Measurements from ENCODE around the gene OOSP1.

OOSP1 gene, protein sequence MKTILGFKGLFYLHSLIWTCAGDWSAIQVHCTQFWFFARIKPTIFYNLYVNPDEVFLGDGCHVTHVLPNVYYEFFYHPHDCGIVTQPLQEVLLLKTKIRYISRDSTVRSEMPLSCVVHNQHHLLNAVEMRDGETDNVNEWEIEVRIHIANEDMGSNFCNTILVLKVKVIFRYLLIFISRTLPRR

GRCh38 chr11:59938132-59938531 lies at the start of gene OOSP1:
Gene OOSP1, plus strand, starts transcription at chr11:59938432. Its CDS starts 23 bp downstream, at chr11:59938455.
- no peak within 1 kb of the TSS for H3K4me3 ChIP-seq
- TF ChIP-seq CTCF (IDR thresholded peaks at IDR 0.05), result no peak
- DNase-seq (ENCODE audit: low spot score), result no peak

DNA sequence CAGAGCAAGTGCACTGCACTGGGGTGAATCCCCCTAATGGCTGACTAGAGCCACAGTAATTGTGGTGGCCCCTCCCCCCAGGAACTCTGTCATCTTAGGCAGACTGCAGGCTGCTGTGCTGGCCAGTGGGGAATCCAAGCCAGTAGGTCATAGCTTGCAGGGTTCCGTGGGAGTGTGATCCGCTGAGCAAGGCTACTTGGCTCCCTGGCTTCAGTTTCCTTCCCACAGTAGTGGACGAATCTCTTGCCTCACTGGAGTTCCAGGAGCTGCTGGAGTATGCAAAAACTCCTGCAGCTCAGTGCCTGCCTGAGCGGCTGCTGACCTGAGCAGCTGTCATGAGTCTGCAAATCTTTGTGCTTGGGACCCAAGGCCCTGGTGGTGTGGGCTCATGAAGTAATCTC lies 46.5 kb upstream of the OOSP1 start:
- no peak for DNase-seq (ENCODE audit: low spot score)
- no peak for TF ChIP-seq CTCF (IDR thresholded peaks at IDR 0.05)
- Histone ChIP-seq H3K4me3 (no peak overlapping the region), H3K27ac (no peak overlapping the region)

More at GRCh38 chr11:59938132-59938531, at the start of gene OOSP1:
- no peak within 1 kb of the TSS for H3K27ac ChIP-seq

- Histone ChIP-seq H3K4me3 (no peak overlapping the region), H3K27ac (no peak overlapping the region)
- TF ChIP-seq CTCF (IDR thresholded peaks at IDR 0.05), result no peak
- DNase-seq (ENCODE audit: low spot score), result no peak
These were observed 43.6 kb upstream of the OOSP1 start for GRCh38 chr11:59894616-59895015.

DNA sequence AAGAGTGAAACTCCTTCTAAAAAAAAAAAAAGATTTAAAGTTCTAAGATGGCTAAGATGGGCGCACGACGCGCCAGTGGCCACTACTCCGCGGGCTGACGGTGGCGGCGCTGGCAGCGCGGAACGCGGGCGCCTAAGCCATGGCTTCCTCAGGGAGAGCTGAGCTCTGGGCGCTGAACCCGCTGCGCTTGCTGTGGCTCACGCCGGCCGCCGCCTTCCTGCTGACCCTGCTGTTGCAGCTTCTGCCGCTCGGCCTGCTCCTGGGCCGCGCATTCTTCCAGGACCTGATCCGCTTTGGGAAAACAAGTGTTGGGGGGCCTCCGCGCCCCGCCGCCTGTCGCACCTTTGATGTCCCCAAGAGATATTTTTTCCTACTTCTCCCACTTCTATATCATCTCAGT lies 40.2 kb upstream of the OOSP1 start:
- no peak for TF ChIP-seq CTCF (IDR thresholded peaks at IDR 0.05)

GRCh38 chr11:59898650-59899049 lies 39.6 kb upstream of the OOSP1 start:
- DNase-seq (ENCODE audit: low spot score), result no peak
- Histone ChIP-seq H3K27ac (no peak overlapping the region), H3K4me3 (no peak overlapping the region)
- no peak for TF ChIP-seq CTCF (IDR thresholded peaks at IDR 0.05)

More for the DNA sequence above, 40.2 kb upstream of the OOSP1 start:
- Histone ChIP-seq H3K4me3 (no peak overlapping the region), H3K27ac (no peak overlapping the region)
- no peak for DNase-seq (ENCODE audit: low spot score)

DNA sequence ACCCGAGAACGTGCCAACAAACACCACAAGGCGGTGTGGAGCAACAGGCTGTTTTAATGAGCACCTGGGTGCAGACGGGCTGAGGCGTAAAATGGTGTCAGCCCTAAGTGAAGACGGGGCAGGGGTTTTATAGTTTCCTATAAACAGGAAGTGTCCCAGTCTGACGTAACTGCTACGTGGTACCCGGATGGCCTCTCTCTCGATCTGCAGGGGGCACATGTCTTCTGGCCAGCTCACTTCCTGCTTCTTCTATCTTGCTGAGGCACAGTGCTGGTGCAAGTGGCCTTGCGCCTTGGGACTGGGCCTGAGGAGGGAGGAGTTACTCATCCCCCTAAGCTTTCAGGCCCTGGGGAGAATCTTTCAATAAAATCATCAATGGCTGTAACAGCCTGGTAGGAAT lies 38.7 kb upstream of the OOSP1 start:
- H3K4me3 ChIP-seq, result no peak overlapping the region
- H3K27ac ChIP-seq, result no peak overlapping the region
- DNase-seq (ENCODE audit: low spot score), result no peak
- TF ChIP-seq CTCF (IDR thresholded peaks at IDR 0.05), result no peak

GRCh38 chr11:59900366-59901126 lies 37.7 kb upstream of the OOSP1 start:
- DNase-seq (ENCODE audit: low spot score), result no peak
- Histone ChIP-seq H3K27ac (no peak overlapping the region), H3K4me3 (no peak overlapping the region)
- TF ChIP-seq CTCF (IDR thresholded peaks at IDR 0.05), result no peak
